ENCODE data around the gene GRIK4.

GRIK4 gene

DNA sequence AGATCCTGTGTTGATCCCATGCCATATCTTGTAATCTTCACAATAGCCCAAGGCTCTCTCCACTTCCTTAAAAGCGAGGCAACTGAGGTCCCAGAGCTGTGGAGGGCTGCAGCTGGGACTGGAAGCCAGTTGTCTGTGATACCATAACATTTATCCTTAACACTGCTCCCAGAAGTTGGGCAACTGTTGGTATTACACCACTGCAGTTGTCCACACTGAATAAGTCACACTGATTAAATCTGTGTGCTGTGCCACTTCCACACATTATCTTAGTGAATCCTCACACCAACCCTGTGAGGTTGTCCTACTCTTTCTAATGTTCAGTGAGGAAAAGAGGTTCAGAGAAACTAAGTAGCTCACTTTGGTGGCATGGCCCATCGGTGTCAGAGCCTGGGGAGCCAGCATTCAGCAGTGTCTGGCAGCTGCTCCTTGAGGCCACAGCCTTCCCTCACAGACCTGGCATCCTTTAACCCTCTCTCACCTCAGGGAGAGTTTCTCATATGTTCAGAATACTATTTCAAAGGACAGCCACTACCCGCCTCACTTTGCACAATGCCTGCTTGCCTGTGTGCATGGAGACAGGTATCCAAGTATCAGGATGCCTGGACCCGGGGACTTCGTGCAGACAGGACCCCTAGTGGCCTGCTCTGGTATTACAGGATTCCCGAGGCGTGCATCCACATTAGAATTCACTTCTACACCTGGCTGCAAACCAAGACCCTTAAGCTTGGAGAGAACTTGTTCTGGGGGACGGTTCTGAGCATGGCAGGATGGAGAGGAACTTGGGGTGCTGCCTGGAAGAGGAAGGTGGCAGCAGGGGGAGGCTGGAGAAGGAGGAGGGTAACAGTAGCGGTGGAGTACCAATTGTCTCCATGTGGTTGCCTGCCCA lies 290.5 kb downstream of the GRIK4 start:
- H3K9me3 ChIP-seq (ENCODE audit: insufficient read depth, low read length): no peaks in the 10 kb centered on the region

GRCh38 chr11:120805960-120806555 lies 294.5 kb downstream of the GRIK4 start:
- Histone ChIP-seq H3K9me3 (ENCODE audit: insufficient read depth, low read length) (no peaks in the 10 kb centered on the region), H3K4me3 (ENCODE audit: insufficient read length, low read depth) (no peak overlapping the region), H3K27me3 (ENCODE audit: insufficient read depth, insufficient read length) (no peaks in the 10 kb centered on the region), H3K9ac (ENCODE audit: insufficient read length, low read depth) (no peak overlapping the region), H3K4me1 (ENCODE audit: insufficient read depth, insufficient read length) (peaks cover 6% of the 10 kb centered on the region), H3K36me3 (ENCODE audit: insufficient read depth, insufficient read length, low read length) (no peaks in the 10 kb centered on the region)
- TF ChIP-seq YY1 (IDR thresholded peaks at IDR 0.05; ENCODE audit: insufficient read depth, insufficient read length) (no peak), SUZ12 (IDR thresholded peaks at IDR 0.05; ENCODE audit: extremely low read depth, insufficient read depth, insufficient read length) (no peak), ZNF274 (IDR thresholded peaks at IDR 0.05; ENCODE audit: low read depth, low read length) (no peak)
- no peak for DNase-seq (ENCODE audit: low read depth, low spot score)

More for the DNA sequence above, 290.5 kb downstream of the GRIK4 start:
- Histone ChIP-seq H3K9ac (ENCODE audit: insufficient read length, low read depth) (no peak overlapping the region), H3K27me3 (ENCODE audit: insufficient read depth, insufficient read length) (peaks cover 6% of the 10 kb centered on the region), H3K4me3 (ENCODE audit: insufficient read length, low read depth) (no peak overlapping the region), H3K4me1 (ENCODE audit: insufficient read depth, insufficient read length) (peaks cover 4% of the 10 kb centered on the region), H3K36me3 (ENCODE audit: insufficient read depth, insufficient read length, low read length) (no peaks in the 10 kb centered on the region)
- no peak for TF ChIP-seq ZNF274 (IDR thresholded peaks at IDR 0.05; ENCODE audit: low read depth, low read length)
- TF ChIP-seq SUZ12 (IDR thresholded peaks at IDR 0.05; ENCODE audit: extremely low read depth, insufficient read depth, insufficient read length): no peak
- no peak for TF ChIP-seq YY1 (IDR thresholded peaks at IDR 0.05; ENCODE audit: insufficient read depth, insufficient read length)
- peak; percentile 63 for DNase-seq (ENCODE audit: low read depth, low spot score)

GRCh38 chr11:120807414-120808150 lies 296.0 kb downstream of the GRIK4 start:
- Histone ChIP-seq H3K4me1 (ENCODE audit: insufficient read depth, insufficient read length) (peaks cover 6% of the 10 kb centered on the region), H3K9ac (ENCODE audit: insufficient read length, low read depth) (no peak overlapping the region), H3K4me3 (ENCODE audit: insufficient read length, low read depth) (no peak overlapping the region), H3K27me3 (ENCODE audit: insufficient read depth, insufficient read length) (no peaks in the 10 kb centered on the region), H3K9me3 (ENCODE audit: insufficient read depth, low read length) (no peaks in the 10 kb centered on the region), H3K36me3 (ENCODE audit: insufficient read depth, insufficient read length, low read length) (no peaks in the 10 kb centered on the region)
- TF ChIP-seq ZNF274 (IDR thresholded peaks at IDR 0.05; ENCODE audit: low read depth, low read length) (no peak), SUZ12 (IDR thresholded peaks at IDR 0.05; ENCODE audit: extremely low read depth, insufficient read depth, insufficient read length) (no peak), YY1 (IDR thresholded peaks at IDR 0.05; ENCODE audit: insufficient read depth, insufficient read length) (no peak)
- peak; percentile 46 for DNase-seq (ENCODE audit: low read depth, low spot score)

DNA sequence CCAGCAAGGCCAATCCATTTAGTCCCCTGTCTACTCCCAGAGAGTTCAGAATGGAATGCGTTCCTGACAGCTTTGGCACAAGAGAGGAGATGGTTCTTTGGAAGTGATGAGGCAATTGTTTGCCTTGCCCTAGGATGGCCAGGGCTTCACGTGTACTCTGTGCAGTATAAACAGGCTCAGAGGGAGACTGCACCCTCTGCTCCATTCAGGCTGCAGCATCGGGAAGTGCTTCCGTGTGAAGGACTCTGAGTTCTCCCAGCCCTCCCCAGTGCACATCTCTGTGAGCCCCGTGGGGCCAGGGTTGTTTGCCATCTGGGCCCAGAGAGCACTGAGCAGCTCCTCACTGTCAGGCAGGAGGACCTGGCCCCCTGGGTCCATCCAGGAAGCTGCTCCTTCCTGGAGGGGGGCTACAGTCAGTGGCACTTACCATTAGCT lies 297.1 kb downstream of the GRIK4 start:
- TF ChIP-seq YY1 (IDR thresholded peaks at IDR 0.05; ENCODE audit: insufficient read depth, insufficient read length): no peak
- no peak for TF ChIP-seq SUZ12 (IDR thresholded peaks at IDR 0.05; ENCODE audit: extremely low read depth, insufficient read depth, insufficient read length)
- TF ChIP-seq ZNF274 (IDR thresholded peaks at IDR 0.05; ENCODE audit: low read depth, low read length): no peak
- Histone ChIP-seq H3K4me1 (ENCODE audit: insufficient read depth, insufficient read length) (peaks cover 6% of the 10 kb centered on the region), H3K9me3 (ENCODE audit: insufficient read depth, low read length) (no peaks in the 10 kb centered on the region), H3K36me3 (ENCODE audit: insufficient read depth, insufficient read length, low read length) (no peaks in the 10 kb centered on the region), H3K27me3 (ENCODE audit: insufficient read depth, insufficient read length) (no peaks in the 10 kb centered on the region), H3K4me3 (ENCODE audit: insufficient read length, low read depth) (no peak overlapping the region), H3K9ac (ENCODE audit: insufficient read length, low read depth) (no peak overlapping the region)
- no peak for DNase-seq (ENCODE audit: low read depth, low spot score)

- no peak for DNase-seq (ENCODE audit: low read depth, low spot score)
- no peak for TF ChIP-seq ZNF274 (IDR thresholded peaks at IDR 0.05; ENCODE audit: low read depth, low read length)
- TF ChIP-seq SUZ12 (IDR thresholded peaks at IDR 0.05; ENCODE audit: extremely low read depth, insufficient read depth, insufficient read length): no peak
- no peaks in the 10 kb centered on the region for H3K27me3 ChIP-seq (ENCODE audit: insufficient read depth, insufficient read length)
- H3K36me3 ChIP-seq (ENCODE audit: insufficient read depth, insufficient read length, low read length): no peaks in the 10 kb centered on the region
- H3K9ac ChIP-seq (ENCODE audit: insufficient read length, low read depth): no peak overlapping the region
- no peaks in the 10 kb centered on the region for H3K9me3 ChIP-seq (ENCODE audit: insufficient read depth, low read length)
- no peak overlapping the region for H3K4me3 ChIP-seq (ENCODE audit: insufficient read length, low read depth)
- peaks cover 6% of the 10 kb centered on the region for H3K4me1 ChIP-seq (ENCODE audit: insufficient read depth, insufficient read length)
These were observed 298.7 kb downstream of the GRIK4 start for GRCh38 chr11:120810251-120810650.

- no peaks in the 10 kb centered on the region for H3K9me3 ChIP-seq (ENCODE audit: insufficient read depth, low read length)
- no peak overlapping the region for H3K4me3 ChIP-seq (ENCODE audit: insufficient read length, low read depth)
- H3K4me1 ChIP-seq (ENCODE audit: insufficient read depth, insufficient read length): peaks cover 6% of the 10 kb centered on the region
- TF ChIP-seq ZNF274 (IDR thresholded peaks at IDR 0.05; ENCODE audit: low read depth, low read length) (no peak), YY1 (IDR thresholded peaks at IDR 0.05; ENCODE audit: insufficient read depth, insufficient read length) (no peak), SUZ12 (IDR thresholded peaks at IDR 0.05; ENCODE audit: extremely low read depth, insufficient read depth, insufficient read length) (no peak)
- H3K36me3 ChIP-seq (ENCODE audit: insufficient read depth, insufficient read length, low read length): no peaks in the 10 kb centered on the region
- H3K27me3 ChIP-seq (ENCODE audit: insufficient read depth, insufficient read length): no peaks in the 10 kb centered on the region
- no peak for DNase-seq (ENCODE audit: low read depth, low spot score)
- no peak overlapping the region for H3K9ac ChIP-seq (ENCODE audit: insufficient read length, low read depth)
These were observed 299.7 kb downstream of the GRIK4 start for GRCh38 chr11:120811199-120811598.

- H3K36me3 ChIP-seq (ENCODE audit: insufficient read depth, insufficient read length, low read length): no peaks in the 10 kb centered on the region
- no peak for DNase-seq (ENCODE audit: low read depth, low spot score)
- no peaks in the 10 kb centered on the region for H3K27me3 ChIP-seq (ENCODE audit: insufficient read depth, insufficient read length)
- H3K9ac ChIP-seq (ENCODE audit: insufficient read length, low read depth): no peak overlapping the region
- no peaks in the 10 kb centered on the region for H3K9me3 ChIP-seq (ENCODE audit: insufficient read depth, low read length)
- TF ChIP-seq YY1 (IDR thresholded peaks at IDR 0.05; ENCODE audit: insufficient read depth, insufficient read length) (no peak), ZNF274 (IDR thresholded peaks at IDR 0.05; ENCODE audit: low read depth, low read length) (no peak), SUZ12 (IDR thresholded peaks at IDR 0.05; ENCODE audit: extremely low read depth, insufficient read depth, insufficient read length) (no peak)
- peaks cover 9% of the 10 kb centered on the region for H3K4me1 ChIP-seq (ENCODE audit: insufficient read depth, insufficient read length)
- no peak overlapping the region for H3K4me3 ChIP-seq (ENCODE audit: insufficient read length, low read depth)
These were observed 300.2 kb downstream of the GRIK4 start for GRCh38 chr11:120811731-120812130.

Data from NT2/D1 (cell line).